Measurements from ENCODE around the gene SLC16A8. TPM values are rescaled to one million over a fixed set of nuclear protein-coding genes. Genes with fewer than 3 reads are reported as not detected.

Gene SLC16A8
- total RNA-seq, 1 experiment from 2014 or later = 1.1 TPM

DNA sequence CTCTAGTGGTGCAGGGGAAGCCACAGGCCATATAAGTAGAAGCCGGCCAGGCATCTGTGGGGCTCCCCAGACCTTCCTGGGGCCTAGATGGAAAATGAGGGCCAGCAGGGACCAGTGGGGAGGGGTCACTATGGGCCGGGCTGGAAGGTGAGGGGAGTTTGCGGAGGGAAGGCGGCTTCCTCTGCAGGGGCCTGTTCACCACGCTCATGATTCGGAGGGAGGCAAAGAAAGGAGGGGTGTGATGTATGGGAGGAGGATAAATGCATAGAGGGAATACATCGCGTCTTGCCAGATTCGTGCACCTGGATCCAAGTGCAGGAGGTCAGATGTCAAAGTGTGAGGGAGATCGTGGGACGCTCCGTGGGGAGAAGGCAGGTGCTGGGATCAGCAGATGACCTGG is 6.9 kb downstream of the SLC16A8 start:
- Histone ChIP-seq H4K8ac (replicated peaks; ENCODE audit: insufficient read length, low read depth, low read length) (no peak overlapping the region), H2AFZ (ENCODE audit: low read length) (no peak overlapping the region), H3K27ac (ENCODE audit: insufficient read length, low read depth, low read length) (no peak overlapping the region), H3K79me1 (ENCODE audit: insufficient read depth, low read depth, low read length, poor library complexity, severe bottlenecking) (no peaks in the 10 kb centered on the region), H3K9me3 (ENCODE audit: control insufficient read depth, low read depth, low read length) (no peaks in the 10 kb centered on the region), H3K23ac (ENCODE audit: insufficient read length, low read depth, low read length) (no peak overlapping the region), H2BK12ac (ENCODE audit: insufficient read length, low read depth, low read length) (no peak overlapping the region), H3K27me3 (ENCODE audit: insufficient read depth, low read length) (peaks cover 5% of the 10 kb centered on the region; the same call in 1 of the 2 replicates), H2BK20ac (ENCODE audit: low read depth, low read length, poor library complexity, severe bottlenecking) (no peak overlapping the region), H2BK5ac (ENCODE audit: insufficient read length, low read length) (no peak overlapping the region), H3K18ac (ENCODE audit: insufficient read length, low read depth, low read length) (no peak overlapping the region), H3K14ac (ENCODE audit: insufficient read depth, low read length) (no peak overlapping the region), H4K91ac (ENCODE audit: insufficient read length, low read depth, low read length) (no peak overlapping the region), H2BK15ac (ENCODE audit: low read depth, low read length) (no peak overlapping the region), H2BK120ac (ENCODE audit: low read depth, low read length, poor library complexity, severe bottlenecking) (no peak overlapping the region), H3K23me2 (ENCODE audit: insufficient read length, low read depth, low read length, poor library complexity, severe bottlenecking) (no peaks in the 10 kb centered on the region), H3K9ac (ENCODE audit: extremely low read depth, insufficient read length, low read length) (no peak overlapping the region), H3K4ac (ENCODE audit: low read depth, low read length) (no peak overlapping the region), H3K56ac (ENCODE audit: insufficient read length, low read depth, low read length) (no peak overlapping the region), H3K4me2 (ENCODE audit: insufficient read depth, insufficient read length, low read length) (no peak overlapping the region), H3T11ph (ENCODE audit: low read length) (no peak overlapping the region), H3K79me2 (ENCODE audit: insufficient read depth, low read length) (no peaks in the 10 kb centered on the region), H4K5ac (ENCODE audit: insufficient read length, low read depth, low read length) (no peak overlapping the region), H2AK5ac (ENCODE audit: insufficient read length, low read length) (no peak overlapping the region), H4K20me1 (ENCODE audit: control insufficient read depth, insufficient read depth, insufficient read length) (no peaks in the 10 kb centered on the region), H3K4me1 (ENCODE audit: insufficient read depth, low read length) (no peaks in the 10 kb centered on the region)
- H3K9me3 Mint-ChIP-seq = no peaks in the 10 kb centered on the region
- no peak overlapping the region for H3K4me3 Mint-ChIP-seq
- peaks cover 21% of the 10 kb centered on the region for H3K27me3 Mint-ChIP-seq (ENCODE audit: low read depth)
- H3K36me3 Mint-ChIP-seq (ENCODE audit: insufficient read depth in 1 of 3, low read depth in 3 of 3) = peaks cover 4 to 33% (median 21%) of the 10 kb centered on the region in 3 experiments; a peak in 6 of 7 replicates
- no peak for DNase-seq
- TF ChIP-seq, protein P1, sequence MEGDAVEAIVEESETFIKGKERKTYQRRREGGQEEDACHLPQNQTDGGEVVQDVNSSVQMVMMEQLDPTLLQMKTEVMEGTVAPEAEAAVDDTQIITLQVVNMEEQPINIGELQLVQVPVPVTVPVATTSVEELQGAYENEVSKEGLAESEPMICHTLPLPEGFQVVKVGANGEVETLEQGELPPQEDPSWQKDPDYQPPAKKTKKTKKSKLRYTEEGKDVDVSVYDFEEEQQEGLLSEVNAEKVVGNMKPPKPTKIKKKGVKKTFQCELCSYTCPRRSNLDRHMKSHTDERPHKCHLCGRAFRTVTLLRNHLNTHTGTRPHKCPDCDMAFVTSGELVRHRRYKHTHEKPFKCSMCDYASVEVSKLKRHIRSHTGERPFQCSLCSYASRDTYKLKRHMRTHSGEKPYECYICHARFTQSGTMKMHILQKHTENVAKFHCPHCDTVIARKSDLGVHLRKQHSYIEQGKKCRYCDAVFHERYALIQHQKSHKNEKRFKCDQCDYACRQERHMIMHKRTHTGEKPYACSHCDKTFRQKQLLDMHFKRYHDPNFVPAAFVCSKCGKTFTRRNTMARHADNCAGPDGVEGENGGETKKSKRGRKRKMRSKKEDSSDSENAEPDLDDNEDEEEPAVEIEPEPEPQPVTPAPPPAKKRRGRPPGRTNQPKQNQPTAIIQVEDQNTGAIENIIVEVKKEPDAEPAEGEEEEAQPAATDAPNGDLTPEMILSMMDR (conservative IDR thresholded peaks at IDR 0.05) = no peak
- peaks cover 0 to 9% of the 10 kb centered on the region in 2 experiments; a peak in 2 of 4 replicates for H3K4me1 Mint-ChIP-seq
- WGBS (ENCODE audit: extremely low coverage, insufficient read length, low lambda C conversion rate) = no CpG with 5 or more reads among the region's 12 CpGs
- no peak overlapping the region for H3K27ac Mint-ChIP-seq
